Gastrocnemius medialis (tissue), 4 donors: Measurements from ENCODE around the gene LASP1NB.

ENCODE experiments used
- POLR2A ChIP-seq, 2 donors: fragments of 450-650 bp; IDR thresholded peaks; one replicate each; pipeline ENCODE4 v1.6.1; 2017; ENCODE audit warnings: antibody characterized with exemption in 2 of 2, mild to moderate bottlenecking in 2 of 2, moderate library complexity in 2 of 2
- TF ChIP-seq, protein P1 (sequence below), 5 experiments: fragments of 450-650 bp in 3 of 5; fragments of 200-600 bp in 2 of 5; sonication (generic) in 2 of 5; IDR thresholded peaks in 4 of 5; conservative IDR thresholded peaks in 1 of 5; 1 replicate in 4 of 5; 2 replicates in 1 of 5; pipeline ENCODE4 v1.5.1; 2016 to 2019; ENCODE audit warnings: antibody characterized with exemption in 5 of 5, mild to moderate bottlenecking in 3 of 5, moderate library complexity in 3 of 5

DNA sequence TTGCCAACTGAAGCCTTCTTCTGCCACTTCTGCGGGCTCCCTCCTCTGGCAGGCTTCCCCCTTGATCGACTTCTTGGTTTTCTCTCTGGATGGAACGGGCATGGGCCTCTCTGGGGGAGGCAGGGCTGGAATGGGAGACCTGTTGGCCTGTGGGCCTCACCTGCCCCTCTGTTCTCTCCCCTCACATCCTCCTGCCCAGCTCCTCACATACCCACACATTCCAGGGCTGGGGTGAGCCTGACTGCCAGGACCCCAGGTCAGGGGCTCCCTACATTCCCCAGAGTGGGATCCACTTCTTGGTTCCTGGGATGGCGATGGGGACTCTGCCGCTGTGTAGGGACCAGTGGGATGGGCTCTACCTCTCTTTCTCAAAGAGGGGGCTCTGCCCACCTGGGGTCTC, 6.5 kb upstream of the LASP1NB start:
- TF ChIP-seq, protein P1, sequence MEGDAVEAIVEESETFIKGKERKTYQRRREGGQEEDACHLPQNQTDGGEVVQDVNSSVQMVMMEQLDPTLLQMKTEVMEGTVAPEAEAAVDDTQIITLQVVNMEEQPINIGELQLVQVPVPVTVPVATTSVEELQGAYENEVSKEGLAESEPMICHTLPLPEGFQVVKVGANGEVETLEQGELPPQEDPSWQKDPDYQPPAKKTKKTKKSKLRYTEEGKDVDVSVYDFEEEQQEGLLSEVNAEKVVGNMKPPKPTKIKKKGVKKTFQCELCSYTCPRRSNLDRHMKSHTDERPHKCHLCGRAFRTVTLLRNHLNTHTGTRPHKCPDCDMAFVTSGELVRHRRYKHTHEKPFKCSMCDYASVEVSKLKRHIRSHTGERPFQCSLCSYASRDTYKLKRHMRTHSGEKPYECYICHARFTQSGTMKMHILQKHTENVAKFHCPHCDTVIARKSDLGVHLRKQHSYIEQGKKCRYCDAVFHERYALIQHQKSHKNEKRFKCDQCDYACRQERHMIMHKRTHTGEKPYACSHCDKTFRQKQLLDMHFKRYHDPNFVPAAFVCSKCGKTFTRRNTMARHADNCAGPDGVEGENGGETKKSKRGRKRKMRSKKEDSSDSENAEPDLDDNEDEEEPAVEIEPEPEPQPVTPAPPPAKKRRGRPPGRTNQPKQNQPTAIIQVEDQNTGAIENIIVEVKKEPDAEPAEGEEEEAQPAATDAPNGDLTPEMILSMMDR (IDR thresholded peaks at IDR 0.05 in 4 of 5, conservative IDR thresholded peaks at IDR 0.05 in 1 of 5): no peak
- no peak for TF ChIP-seq POLR2A (IDR thresholded peaks at IDR 0.05)
